EH (cell line): ENCODE data around the gene SOX10.
A peak's percentile ranks its signal among the peaks of the same experiment; 100 is the strongest.

Source experiments
- DNase-seq: peaks from one replicate; pipeline ENCODE4 v3.0.0-alpha.2; 2015; ENCODE audit warnings: low read depth

Gene SOX10

DNA sequence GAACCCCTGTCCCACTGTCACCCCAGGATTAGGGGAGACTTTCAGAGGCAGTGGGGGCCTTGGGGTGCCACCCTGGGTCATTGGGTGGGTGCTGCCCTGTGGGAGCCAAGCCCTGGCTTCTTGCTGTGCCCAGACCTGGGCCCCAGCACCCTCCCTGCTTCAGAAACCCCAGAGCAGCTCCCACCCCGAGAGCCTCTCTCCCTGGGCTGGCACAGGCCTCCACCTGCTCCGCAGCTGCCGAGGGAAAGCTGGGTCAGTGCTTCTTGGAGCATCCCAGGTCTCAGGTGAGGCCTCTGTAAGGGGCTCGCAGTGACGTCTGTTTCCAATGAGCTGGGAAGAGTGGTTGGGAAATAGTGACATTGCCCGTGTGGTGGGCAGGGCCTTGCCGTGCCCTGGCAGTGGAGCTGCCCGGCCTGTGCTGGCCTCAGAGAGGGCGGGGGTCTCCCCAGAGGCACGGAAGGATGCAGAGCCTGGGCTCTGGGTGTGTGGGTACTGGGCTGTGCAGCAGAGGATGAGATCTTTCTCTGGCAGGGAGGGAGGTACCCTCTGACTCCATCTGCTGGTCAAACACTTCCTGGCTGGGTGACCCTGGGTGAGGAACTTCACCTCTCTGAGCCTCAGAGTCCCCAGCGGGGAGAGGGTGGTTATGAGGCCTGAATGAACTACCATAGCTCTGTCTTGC lies 53.9 kb downstream of the SOX10 start:
- peak; percentile 50 for DNase-seq

DNA sequence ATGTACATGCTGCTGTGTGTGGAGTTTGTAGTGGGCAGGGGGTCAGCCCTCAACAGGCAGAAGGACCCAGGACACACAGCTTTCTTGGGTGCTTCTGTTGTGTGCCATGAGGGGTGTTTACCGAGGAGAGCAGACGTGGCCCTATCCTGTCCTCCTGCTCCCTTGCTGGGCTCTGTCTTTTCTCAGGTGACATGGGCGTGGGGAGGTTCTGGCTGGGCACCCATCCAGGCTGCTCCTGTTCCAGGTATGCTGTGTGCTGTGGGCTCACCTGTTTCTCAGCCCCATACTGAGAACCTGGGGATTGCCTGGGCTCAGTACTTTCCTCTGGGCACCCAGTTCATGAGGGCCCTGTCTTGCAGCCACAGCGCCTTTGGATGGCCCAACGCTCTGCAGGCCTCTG lies 55.0 kb downstream of the SOX10 start:
- no peak for DNase-seq

DNA sequence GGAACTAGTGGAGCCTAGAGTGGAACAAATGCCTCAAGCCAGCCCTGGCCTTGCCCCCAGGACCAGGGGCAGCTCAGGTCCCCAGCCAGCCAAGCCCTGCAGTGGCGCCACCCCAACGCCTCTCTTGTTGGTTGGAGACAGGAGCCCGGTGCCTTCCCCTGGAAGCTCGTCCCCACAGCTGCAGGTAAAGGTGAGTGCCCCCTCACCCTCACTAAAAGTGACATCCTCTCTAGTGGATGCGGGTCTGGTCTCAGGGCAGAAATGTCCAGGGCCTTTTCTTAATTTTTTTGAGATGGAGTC lies 56.8 kb downstream of the SOX10 start:
- DNase-seq: no peak

DNA sequence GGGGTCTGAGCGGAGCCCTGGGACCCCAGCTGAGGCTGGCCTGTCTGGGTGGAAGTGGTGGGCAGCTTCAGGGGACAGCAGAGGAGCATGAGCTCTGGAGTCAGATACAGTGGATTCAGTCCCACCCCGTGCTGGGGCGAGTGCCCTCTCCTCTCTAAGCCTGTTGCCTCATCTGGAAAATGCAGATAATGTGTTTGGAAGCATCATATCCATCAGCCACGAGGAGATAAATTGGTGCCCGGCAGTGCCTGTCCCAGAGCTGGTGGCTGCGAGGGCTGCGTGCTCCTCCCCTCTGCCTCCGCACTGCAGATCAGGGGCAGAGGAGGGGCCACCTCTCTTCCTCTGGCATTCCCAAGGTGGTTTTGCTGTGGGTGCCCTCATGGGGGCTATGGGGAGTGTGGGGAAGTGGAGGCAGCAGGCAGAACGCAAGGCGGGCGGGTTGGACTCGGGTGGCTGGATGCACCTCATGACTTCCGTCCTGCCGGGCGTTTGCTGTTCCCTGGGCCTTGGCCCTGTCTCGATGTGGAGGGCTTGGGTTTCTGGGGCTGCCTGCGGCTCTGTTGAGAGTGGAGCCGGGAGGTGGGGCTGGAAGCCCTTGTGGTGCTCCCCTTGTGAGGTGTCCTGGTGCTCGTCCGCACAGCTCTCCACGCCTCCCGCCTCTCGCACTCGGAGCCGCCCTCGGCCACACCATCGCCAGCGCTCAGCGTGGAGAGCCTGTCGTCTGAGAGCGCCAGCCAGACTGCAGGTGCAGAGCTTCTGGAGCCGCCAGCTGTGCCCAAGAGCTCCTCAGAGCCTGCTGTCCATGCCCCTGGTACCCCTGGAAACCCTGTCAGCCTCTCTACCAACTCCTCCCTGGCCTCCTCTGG lies 57.4 kb downstream of the SOX10 start:
- no peak for DNase-seq

DNA sequence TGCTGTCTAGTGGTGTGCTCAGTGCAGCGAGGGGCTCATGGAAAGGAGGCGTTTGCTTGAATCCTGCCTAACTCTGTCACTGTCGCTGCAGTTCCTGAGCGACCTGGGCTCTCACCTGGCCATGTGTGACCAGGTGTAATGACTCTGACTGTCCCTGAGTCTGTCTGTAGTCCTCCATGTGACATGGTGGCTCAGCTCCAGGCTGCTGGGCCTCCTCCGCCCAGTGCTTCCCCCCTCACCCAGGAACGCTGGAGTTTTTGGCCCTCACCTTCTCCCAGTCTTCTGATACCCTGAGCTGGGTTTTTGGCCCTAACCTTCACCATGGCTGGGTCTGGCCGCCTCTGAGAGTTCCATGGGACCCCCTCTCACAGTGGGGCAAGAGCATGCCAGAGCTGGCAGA lies 58.0 kb downstream of the SOX10 start:
- no peak for DNase-seq

DNA sequence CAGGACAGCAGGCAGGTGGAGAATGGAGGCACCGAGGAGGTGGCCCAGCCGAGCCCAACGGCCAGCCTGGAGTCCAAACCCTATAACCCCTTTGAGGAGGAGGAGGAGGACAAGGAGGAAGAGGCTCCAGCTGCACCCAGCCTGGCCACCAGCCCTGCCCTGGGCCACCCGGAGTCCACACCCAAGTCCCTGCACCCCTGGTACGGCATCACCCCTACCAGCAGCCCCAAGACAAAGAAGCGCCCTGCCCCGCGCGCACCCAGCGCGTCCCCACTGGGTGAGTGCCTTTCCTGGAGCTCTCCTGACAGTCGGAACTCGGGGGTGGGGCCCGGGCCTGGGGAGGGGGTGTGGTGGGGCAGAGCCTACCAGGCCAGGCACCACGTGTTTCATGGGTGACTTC lies 58.6 kb downstream of the SOX10 start:
- no peak for DNase-seq

DNA sequence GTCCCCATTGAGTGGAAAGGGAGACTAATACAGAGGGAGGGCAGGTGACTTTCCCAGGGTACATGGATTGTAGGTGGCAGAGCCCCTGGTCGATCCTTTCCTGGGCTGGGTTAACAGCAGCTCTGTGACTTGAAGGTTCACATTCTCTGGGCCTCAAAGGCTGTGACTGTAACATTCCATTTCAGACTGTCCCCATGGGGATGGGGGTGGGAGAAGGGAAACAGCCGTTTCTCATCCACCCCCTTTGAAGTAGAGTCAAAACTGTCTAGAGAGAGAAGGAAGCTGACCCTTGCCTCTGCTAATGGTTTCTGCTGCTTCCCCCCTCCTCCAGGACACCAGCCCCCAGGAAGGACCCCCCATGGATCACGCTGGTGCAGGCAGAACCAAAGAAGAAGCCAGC lies 59.0 kb downstream of the SOX10 start:
- DNase-seq: no peak

DNA sequence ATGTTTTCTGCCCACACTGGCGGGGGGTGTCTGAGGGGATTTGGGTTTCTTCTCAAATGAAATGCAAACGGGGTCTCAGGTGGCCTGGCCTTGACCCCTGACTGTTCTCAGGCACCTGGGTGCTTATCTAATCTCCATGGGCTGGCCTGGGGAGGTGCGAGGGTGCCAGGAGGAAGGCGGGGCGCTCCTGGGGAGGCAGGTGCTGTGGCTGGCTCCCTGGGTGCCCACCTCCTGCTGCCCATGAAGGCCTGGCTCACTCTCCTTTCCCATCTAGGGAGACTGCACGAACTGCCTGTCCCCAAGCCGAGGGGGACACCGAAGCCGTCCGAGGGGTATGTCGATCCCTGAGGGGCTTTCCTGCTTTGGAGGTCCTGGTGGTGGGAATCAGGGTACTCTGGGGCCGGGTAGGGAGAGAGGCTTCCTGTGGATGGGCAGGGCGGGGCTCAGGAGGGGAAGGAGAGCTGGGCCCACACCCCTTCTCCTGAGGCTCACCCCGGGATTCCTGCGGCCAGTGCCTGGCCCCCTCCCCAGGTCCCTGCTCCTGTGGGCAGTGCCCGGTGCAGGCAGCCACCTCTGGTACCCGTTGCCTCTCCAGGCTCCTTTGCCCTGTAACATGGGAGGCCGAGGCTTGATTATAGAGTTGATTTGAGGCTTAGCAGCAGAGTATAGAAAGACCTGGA lies 59.8 kb downstream of the SOX10 start:
- DNase-seq: no peak

DNA sequence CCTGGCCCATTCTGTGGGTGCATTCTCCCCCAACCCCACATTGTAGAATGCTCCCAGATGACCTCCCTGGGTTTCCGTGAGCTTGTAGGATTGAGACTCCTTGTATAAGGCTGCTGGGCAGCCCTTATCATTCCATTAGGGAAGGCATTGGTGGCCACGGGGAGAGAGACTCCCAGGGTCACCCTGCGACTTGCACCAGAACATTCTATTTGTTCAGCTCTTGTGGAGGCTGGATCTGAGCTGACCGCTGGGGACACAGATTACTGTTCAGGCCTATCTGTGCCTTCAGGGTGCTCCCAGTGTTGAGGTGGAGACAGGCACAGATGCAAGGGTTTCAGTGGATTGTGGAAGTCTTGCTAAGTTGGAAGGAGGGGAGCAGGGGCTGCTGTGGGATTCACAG lies 60.4 kb downstream of the SOX10 start:
- no peak for DNase-seq
